ENCODE results near the gene NT5E.

GRCh38 chr6:85464722-85465150 is 14.9 kb downstream of the NT5E start:
- TF ChIP-seq CTCF (IDR thresholded peaks at IDR 0.05; ENCODE audit: low read depth, low read length, poor library complexity, severe bottlenecking) (no peak), EZH2phosphoT487 (IDR thresholded peaks at IDR 0.05; ENCODE audit: borderline replicate concordance, low read length) (no peak)
